Endothelial cell of umbilical vein (primary cell): ENCODE results near the gene OGG1.

Experiments
- TF ChIP-seq, protein P1 (sequence below): IDR thresholded peaks from 2 replicates; pipeline ENCODE4 v1.6.1; 2011; ENCODE audit not compliant: insufficient read depth, insufficient read length
- TF ChIP-seq, protein P2 (sequence below), 2 donors: IDR thresholded peaks; 1 replicate in 1 of 2; 2 replicates in 1 of 2; pipeline ENCODE4 v1.5.1; 2011; ENCODE audit warnings: low read length in 2 of 2, mild to moderate bottlenecking in 2 of 2, moderate library complexity in 2 of 2, control low read depth in 1 of 2, inconsistent platforms in 1 of 2, low read depth in 1 of 2; ENCODE audit not compliant: insufficient read depth in 1 of 2; ENCODE audit errors: extremely low read depth in 1 of 2

DNA sequence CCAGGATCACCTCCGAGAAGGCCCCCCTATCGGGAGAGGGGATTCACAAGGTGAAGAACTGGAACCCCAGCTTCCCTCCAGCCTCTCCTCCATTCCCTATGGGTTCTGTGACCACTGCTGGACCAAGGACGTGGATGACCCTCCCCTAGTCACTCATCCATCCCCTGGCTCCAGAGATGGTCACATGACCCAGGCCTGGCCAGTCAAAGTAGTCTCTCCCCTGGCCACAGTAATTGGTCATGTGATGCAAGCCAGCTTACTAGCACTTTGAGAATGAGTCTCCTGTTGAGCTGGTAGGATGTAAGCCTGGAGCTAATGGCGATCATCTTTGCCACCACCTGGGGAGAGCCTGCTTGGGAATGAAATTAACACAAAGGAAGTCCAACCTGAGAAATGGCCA, 16.1 kb downstream of the OGG1 start:
- TF ChIP-seq, protein P1, sequence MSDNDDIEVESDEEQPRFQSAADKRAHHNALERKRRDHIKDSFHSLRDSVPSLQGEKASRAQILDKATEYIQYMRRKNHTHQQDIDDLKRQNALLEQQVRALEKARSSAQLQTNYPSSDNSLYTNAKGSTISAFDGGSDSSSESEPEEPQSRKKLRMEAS = no peak
- TF ChIP-seq, protein P2, sequence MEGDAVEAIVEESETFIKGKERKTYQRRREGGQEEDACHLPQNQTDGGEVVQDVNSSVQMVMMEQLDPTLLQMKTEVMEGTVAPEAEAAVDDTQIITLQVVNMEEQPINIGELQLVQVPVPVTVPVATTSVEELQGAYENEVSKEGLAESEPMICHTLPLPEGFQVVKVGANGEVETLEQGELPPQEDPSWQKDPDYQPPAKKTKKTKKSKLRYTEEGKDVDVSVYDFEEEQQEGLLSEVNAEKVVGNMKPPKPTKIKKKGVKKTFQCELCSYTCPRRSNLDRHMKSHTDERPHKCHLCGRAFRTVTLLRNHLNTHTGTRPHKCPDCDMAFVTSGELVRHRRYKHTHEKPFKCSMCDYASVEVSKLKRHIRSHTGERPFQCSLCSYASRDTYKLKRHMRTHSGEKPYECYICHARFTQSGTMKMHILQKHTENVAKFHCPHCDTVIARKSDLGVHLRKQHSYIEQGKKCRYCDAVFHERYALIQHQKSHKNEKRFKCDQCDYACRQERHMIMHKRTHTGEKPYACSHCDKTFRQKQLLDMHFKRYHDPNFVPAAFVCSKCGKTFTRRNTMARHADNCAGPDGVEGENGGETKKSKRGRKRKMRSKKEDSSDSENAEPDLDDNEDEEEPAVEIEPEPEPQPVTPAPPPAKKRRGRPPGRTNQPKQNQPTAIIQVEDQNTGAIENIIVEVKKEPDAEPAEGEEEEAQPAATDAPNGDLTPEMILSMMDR (IDR thresholded peaks at IDR 0.05; ENCODE audit: extremely low read depth in 1 of 2, insufficient read depth in 1 of 2, low read depth in 1 of 2, low read length in 2 of 2) = no peak
